B cell (primary cell): Measurements from ENCODE around the gene ZEB2.

ENCODE experiments used
- EZH2 ChIP-seq: IDR thresholded peaks from 2 replicates; pipeline ENCODE4 v1.6.1; 2012; ENCODE audit warnings: borderline replicate concordance, low read depth, mild to moderate bottlenecking, moderate library complexity, low read length; ENCODE audit not compliant: insufficient read depth, poor library complexity, severe bottlenecking
- TF ChIP-seq, protein P1 (sequence below): fragments of 200-600 bp; IDR thresholded peaks from one replicate; pipeline ENCODE4 v1.8.0; 2022; ENCODE audit warnings: antibody characterized with exemption, mild to moderate bottlenecking

DNA sequence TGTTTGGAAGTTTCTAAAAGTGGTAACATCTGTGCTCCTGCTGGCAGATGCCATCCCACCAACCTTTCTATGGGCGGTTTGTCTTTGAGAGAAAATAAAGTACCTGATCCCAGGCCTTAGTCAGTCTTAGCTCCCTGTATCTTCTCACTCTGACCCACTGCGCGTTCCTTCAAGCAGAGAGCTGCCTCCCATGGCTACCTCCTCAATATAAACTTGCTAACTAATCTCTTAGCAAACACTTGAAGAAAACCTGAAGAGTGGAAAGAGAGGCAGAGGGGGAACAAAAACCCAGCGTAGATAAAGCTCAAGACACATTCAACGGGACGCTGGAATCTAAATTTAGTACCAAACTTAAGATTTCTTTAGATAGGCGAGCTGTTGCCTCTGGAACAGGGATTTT lies 17.6 kb downstream of the ZEB2 start:
- no peak for TF ChIP-seq EZH2
- TF ChIP-seq, protein P1, sequence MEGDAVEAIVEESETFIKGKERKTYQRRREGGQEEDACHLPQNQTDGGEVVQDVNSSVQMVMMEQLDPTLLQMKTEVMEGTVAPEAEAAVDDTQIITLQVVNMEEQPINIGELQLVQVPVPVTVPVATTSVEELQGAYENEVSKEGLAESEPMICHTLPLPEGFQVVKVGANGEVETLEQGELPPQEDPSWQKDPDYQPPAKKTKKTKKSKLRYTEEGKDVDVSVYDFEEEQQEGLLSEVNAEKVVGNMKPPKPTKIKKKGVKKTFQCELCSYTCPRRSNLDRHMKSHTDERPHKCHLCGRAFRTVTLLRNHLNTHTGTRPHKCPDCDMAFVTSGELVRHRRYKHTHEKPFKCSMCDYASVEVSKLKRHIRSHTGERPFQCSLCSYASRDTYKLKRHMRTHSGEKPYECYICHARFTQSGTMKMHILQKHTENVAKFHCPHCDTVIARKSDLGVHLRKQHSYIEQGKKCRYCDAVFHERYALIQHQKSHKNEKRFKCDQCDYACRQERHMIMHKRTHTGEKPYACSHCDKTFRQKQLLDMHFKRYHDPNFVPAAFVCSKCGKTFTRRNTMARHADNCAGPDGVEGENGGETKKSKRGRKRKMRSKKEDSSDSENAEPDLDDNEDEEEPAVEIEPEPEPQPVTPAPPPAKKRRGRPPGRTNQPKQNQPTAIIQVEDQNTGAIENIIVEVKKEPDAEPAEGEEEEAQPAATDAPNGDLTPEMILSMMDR, result no peak
